ENCODE results near the gene RAB3C.
"Not testable (repeated sequence)": the region's sequence is repeated elsewhere in the genome, so short reads cannot be mapped to it uniquely, and the experiment has no call there.

RAB3C gene

DNA sequence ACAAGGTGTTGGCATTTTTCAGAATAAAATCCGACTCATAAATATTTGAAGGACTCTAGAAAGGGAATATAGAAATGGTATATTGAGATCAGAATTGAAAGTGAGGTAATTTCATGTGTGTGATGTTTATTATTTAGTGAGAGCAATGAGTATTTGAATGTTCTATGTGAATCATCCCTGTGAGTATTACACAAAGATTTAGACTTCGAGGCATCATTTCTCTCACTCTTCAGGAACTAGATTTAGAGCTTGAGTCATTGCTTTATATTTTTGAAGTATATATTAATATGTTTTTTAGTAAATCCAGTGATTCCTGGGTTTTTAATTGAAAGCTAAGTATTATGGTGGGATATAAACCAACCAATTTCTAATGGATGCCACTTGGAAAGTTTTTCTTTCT lies 91.2 kb downstream of the RAB3C start:
- DNase-seq (ENCODE audit: low read depth in 1 of 2, low spot score in 1 of 2): no peak

DNA sequence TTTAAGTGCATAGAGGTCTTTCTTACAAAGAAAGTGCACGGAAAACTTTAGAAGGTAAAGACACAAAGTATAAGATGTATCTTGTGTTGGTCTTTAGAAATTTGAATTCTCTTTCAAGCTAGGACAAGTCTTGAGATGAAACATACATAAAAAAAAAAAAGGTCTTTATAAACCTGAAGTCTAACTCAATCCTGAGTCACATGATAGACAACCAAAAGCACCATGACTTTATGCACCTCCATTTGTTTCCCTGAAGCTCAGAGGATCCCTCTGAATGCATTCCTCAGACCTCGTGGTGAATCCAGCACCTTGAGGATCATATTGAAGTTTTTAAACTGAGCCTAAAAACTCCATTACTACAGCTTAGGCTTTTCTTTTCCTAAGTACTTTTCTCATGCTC lies 91.8 kb downstream of the RAB3C start:
- no peak for DNase-seq (ENCODE audit: low read depth in 1 of 2, low spot score in 1 of 2)

DNA sequence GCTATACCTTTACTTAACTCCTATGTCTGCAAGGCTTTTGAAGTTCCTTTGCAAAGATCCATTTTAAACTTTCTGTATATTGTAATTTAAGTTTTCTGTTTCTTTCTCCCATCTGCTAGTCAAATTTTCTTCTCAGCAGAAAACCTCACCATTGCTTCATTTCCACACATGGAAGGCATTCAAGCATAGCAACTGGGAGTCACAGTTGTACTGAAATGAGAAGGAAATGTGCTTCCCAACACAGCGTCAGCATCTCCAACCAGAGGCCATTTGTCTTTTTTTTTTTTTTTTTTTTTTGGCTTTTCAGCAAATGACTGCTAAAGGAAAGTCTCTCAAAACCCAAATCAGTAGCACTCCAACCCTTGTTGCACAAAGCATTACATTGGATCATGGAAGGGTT lies 92.5 kb downstream of the RAB3C start:
- no peak for DNase-seq (ENCODE audit: low read depth in 1 of 2, low spot score in 1 of 2)

DNA sequence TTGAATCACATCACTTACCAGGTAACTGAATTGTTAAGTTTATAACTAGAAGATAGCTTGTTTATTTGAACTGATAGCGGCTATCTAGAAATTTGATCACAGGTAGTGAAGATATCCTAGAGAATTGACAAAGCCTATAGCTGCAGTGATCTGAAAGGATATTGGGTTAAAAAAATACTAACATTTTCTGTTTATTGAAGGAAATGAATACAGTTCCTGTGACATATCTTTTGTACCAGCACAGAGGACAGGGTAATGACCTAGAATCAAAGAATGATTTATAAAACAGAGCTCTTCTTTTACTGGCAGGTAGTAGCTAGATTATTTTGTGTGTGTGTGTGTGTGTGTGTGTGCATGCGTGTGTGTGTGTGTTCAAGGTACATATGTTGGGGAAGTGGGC lies 94.8 kb downstream of the RAB3C start:
- DNase-seq (ENCODE audit: low read depth in 1 of 2, low spot score in 1 of 2): no peak

DNA sequence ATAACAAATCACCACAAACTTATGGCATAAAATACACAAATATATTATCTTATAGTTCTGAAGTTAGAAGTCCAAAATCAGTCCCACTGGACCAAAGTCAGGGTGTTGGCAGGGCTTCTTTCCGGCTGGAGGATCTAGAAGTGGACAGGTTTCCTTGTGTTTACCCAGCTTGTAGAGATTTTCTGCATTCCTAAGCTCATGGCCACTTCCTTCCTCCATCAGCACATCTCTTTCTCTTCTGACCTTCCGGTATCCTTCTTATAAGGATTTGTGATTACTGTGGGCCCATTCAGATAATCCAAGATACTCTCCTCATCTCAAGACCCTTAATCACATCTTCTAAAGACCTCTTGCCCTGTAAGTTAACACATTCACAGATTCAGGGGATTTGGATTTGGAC lies 97.6 kb downstream of the RAB3C start:
- DNase-seq (ENCODE audit: low read depth in 1 of 2, low spot score in 1 of 2): no peak

DNA sequence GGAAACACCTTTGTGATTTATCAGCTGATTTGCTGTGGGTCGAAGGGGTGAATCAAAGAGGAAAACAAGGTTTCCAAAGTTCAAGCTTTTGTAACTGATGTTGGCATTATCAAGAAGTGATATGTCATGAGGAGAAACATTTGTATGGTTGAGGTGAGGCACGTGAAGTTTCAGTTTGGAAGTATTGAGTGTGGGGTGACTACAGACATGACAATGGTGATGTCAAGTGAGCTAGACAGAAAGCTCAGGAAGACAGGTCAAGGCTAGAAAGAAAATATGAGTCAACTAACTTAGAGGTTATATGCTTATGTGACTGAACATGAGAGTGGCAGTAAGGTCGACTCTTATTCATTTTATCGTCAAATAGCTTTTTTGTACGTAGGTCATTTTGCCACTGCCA lies 99.1 kb downstream of the RAB3C start:
- DNase-seq (ENCODE audit: low read depth in 1 of 2, low spot score in 1 of 2): no peak

DNA sequence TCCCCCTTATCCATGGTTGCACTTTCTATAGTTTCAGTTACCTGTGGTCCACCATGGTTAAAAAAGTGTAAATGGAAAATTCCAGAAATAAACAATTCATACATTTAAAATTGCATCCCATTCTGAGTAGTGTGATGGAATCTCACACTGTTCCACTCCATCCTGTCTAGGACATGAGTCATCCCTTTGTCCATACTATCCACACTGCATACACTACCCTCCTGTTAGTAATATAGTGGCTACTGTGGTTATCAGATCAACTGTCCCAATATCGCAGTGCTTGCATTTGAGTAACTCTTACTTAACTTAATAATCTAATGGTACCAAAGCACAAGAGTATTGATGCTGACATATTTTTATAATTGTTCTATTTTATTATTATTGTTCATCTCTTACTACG lies 100.7 kb downstream of the RAB3C start:
- no peak for DNase-seq (ENCODE audit: low read depth in 1 of 2, low spot score in 1 of 2)

DNA sequence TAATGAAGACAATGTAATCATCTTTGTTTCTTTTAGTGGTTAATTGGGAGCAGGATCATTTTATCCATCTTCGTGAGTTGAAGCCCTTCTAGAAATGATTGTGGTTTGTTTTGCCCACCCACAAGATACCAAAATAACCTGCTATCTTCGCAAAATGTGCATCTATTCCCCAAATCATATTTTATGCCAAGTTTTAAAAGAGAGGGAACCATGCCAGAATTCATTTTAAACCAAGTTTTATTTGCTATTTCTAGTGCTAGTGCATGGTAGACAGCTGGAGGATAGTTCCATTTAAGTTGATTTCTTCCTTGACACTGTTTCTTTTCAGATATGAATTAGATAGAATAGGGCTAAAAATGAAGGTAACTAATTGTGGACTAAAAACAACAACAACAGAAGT lies 104.2 kb downstream of the RAB3C start:
- no peak for DNase-seq (ENCODE audit: low read depth in 1 of 2, low spot score in 1 of 2)

DNA sequence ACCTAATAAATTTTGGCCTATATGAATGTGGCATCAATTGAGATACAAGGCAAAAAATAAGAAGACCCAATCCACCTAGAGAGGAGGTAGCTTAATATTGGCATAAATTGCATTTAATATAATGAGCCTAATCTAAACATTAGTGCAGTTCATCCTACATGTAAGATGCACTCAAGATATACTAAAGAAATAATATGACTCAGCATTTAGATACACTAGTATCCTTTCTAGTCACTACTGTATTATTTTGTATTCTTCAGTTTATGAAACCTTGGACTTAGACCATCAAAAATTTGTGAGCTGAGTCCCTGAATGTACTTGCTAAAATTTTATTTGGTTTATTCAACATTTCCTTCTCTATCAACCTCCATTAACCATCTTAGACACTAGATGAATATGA lies 104.7 kb downstream of the RAB3C start:
- DNase-seq (ENCODE audit: low read depth in 1 of 2, low spot score in 1 of 2): no peak

DNA sequence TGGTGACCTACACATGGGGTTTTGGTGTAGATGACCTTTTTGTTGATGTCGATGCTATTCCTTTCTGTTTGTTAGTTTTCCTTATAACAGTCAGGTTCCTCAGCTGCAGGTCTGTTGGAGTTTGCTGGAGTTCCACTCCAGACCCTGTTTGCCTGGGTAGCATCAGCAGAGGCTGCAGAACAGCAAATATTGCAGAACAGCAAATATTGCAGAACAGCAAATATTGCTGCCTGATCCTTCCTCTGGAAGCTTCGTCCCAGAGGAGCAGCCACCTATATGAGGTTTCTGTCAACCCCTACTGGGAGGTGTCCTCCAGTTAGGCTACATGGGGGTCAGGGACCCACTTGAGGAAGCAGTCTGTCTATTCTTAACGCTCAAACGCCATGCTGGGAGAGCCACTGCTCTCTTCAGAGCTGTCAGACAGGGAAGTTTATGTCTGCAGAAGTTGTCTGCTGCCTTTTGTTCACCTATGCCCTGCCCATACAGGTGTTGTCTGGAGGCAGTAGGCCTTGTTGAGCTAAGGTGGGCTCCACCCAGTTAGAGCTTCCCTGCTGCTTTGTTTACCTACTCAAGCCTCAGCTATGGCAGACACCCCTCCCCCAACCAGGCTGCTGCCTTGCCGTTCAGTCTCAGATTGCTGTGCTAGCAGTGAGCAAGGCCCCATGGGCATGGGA lies 116.3 kb downstream of the RAB3C start:
- not testable (repeated sequence) for DNase-seq (ENCODE audit: low read depth in 1 of 2, low spot score in 1 of 2)

DNA sequence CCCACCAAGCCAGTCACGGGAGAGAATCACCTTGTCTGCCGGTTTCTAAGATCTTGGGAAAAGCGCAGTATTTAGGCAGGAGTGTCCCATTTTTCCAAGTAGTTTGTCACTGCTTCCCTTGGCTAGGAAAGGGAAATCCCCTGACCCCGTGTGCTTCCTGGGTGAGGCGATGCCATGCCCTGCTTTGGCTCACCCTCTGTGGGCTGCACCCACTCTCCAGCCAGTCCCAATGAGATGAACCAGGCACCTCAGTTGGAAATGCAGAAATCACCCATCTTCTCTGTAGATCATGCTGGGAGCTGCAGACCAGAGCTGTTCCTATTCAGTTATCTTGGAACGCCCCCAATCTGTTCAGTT lies 116.9 kb downstream of the RAB3C start:
- no peak for DNase-seq (ENCODE audit: low read depth in 1 of 2, low spot score in 1 of 2)

DNA sequence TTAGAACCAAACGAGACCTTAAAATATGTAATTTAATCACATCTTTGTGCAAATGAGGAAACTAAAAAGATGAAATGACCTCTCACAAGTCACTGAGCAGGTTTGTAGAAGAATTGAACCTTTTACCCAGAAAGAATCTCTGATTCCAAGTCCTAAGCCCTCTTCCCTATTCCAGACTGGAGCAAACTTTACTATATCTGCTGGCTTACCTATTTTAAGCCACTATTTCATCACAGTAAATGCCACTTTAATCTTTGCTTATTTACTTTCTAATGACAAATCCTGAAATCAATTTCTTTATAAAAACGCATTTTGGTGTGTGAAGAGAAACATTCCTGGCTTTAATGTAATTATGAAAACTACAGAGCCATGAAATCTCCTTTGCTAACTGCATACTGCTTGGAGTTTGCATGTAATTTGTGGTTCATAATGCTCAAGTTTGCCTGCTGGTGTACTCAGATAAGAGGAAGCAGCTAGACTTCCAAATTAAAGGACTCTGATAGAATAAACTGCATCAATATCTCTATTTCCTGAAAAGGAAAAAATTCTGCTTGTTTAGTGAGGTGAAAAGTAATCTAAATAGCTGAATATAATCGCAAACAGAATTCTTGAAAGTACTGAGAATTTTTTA lies 121.2 kb downstream of the RAB3C start:
- DNase-seq (ENCODE audit: low read depth in 1 of 2, low spot score in 1 of 2): no peak

DNA sequence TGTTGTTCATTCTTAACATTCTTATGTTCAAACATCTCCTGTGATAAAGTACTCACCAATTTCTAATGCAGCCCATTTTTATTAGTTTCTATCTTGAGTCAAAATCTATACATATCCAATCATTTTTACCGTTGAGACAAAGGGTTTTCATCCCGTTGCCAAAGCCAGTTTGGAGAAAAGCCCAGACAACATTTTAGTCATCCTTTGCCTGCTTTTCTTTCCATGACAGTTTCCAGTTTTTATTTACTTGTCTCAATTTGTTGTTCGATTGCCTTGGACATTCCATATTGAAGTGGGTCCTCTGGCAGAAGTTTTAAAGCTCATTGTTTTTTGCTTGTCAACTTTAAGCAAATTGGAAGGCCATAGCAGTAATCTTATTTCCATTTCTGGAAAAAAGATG lies 123.9 kb downstream of the RAB3C start:
- DNase-seq (ENCODE audit: low read depth in 1 of 2, low spot score in 1 of 2): no peak

DNA sequence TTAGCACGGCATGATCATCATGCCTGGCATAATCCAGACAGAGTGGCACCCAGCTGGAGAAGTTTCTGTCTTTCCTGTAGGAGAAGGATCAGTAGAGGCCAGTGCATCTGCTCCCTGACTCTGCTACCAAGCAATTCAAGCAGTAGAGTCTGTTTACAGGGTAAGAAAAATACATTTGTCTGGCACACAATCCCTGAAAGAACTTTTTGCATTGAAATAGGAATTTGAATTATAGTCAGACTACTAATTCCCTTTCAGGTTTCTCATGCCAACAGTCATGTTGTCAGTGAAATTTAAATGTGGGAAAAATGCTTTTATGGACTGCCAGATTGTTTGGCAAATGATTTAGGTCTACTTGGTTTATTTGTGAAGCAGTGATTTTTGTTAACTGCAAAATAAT lies 125.6 kb downstream of the RAB3C start:
- DNase-seq (ENCODE audit: low read depth in 1 of 2, low spot score in 1 of 2): no peak

DNA sequence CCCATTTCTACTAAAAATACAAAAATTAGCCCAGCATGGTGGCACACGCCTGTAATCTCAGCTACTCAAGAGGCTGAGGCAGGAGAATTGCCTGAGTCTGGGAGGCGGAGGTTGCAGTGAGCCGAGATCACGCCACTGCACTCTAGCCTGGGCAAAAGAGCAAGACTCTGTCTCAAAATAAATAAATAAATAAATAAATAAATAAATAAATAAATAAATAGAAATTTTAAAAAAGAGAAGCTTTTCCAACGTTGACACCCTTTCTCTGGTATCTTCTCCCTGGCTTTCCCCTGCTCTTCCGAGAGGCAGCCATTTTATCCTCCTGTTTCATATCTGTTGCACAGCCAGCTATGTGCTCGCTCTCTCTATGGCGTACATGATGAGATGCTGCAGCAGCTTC lies 127.5 kb downstream of the RAB3C start:
- DNase-seq (ENCODE audit: low read depth in 1 of 2, low spot score in 1 of 2): not testable (repeated sequence)

DNA sequence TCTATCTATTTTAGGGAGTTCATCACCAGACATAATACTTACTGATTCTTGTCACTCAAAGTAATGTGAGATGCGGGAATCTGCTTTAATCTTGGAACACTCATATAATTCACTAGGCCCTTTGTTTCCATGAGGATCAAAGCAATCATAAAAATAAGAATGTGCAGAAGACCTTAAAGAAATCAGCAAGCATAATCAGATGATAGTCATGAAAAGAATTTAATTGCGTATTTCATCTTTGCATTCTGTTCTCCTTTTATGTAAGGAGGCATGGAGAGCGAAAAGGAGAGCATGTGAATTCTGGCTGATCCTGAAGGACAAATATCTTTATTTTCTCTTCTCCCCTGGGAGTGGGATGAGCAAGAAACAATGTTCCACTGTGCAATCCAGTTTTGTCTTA lies 128.0 kb downstream of the RAB3C start:
- DNase-seq (ENCODE audit: low read depth in 1 of 2, low spot score in 1 of 2): no peak

DNA sequence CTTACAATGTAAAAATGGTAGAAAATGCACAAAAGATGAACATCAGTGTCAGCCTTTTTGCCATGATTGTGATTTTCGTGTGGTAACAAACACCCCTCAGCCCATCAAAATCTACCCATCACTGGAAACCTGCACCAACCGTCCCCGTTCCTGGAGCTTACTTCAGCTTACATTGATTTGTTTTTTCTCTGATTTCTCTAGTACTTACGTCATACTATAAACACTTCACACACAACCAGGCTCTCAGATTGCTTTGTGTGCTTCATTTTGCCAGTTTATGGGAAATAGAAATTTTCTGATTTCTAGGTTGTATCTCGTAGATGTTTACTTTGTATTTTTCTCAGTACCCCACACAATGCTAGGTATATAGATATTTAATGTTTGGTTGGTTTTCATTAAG lies 129.1 kb downstream of the RAB3C start:
- DNase-seq (ENCODE audit: low read depth in 1 of 2, low spot score in 1 of 2): no peak

DNA sequence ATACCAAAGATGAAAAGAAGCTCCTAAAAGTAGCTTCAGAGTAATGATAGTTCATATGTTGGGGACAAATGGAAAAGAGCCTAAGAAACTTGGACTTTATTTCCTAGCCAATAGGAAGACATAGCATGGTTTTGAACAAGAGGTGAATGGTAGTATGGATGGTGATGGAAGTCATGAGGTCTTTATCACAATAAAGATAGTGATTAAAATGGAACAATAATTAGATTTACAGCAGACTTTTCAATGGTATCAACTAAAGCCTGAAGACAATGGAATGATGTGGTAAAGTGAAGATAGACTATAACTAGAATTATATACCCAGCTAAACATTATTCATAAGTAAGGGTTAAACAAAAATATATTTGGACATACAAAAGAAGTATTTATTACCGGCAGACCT lies 131.2 kb downstream of the RAB3C start:
- no peak for DNase-seq (ENCODE audit: low read depth in 1 of 2, low spot score in 1 of 2)

DNA sequence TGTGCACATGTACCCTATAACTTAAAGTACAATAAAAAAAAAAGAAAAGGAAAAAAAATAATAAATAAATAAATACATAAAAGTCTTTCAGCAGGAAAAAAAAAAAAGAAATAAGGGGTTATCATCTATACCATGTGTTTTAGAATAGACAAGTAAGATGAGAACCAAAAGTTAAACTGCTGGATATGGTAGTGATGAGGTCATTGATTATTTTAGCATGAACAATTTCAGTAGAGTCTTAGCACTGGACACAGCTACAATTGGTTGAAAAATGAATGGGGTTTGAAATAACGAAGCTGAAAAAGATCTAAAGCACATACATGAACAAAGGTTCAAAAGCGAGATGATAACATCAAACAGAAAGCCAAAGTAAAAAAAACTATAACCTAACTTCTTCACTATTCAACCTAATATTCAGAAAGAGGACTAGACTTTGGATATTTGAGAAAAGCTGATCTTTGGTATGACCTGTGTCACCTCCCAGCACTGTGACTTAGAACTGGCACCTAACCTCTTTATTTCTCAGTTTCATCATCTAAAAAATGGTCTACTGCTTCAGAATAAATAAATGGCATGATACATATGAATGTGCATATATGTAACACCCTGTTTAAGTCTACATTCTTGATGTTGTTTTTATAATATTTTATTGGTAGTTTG lies 133.3 kb downstream of the RAB3C start:
- DNase-seq (ENCODE audit: low read depth in 1 of 2, low spot score in 1 of 2): no peak

DNA sequence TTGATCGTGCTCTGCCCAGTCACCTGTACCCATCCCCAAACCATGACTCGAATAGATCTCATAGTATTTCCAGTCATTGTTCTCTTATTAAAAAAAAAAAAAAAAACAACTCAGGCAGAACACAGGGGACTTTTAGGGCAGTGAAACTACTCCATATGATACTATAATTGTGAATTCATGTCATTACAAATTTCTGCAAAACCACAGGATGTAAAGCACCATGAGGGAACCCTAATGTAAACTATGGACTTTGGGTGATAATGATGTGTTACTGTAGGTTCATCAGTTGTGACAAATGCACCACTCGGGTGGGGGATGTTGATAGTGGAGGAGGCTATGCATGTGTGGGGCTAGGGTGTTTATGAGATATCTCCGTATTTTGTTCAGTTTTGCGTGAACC lies 133.8 kb downstream of the RAB3C start:
- no peak for DNase-seq (ENCODE audit: low read depth in 1 of 2, low spot score in 1 of 2)

DNA sequence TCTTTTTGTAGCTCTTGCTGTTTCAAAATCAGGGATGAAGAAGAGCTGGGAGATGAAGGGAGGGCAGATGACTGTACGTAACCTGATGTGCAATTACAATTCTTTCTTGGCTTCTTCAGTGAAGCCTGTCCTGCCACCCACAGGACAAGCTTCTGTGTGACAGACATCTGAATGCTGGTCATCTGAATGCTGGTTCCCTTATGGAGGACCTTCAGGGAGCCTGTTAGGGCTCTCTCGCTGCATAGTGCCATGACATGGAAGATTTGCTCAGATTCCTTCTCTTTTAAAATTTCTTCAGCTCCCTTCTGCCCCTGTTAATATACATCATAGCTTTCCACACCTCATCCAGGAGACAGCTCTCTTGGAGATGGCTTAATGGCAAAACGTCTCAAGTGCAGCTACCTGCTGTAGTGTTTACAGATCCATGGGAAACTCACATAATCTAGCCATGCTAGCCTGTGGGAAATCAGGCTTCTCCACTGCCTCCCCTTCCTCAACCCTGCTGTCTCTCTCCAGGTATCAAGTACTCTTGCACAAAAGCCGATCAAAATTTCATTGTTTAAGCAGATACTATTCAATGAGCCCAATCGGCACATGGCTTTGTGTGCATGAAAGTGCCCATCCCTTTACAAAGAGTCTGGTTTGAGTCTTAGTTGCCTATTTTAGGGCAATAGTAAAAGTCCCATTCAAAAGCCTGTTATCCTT lies 134.6 kb downstream of the RAB3C start:
- DNase-seq (ENCODE audit: low read depth in 1 of 2, low spot score in 1 of 2): no peak

DNA sequence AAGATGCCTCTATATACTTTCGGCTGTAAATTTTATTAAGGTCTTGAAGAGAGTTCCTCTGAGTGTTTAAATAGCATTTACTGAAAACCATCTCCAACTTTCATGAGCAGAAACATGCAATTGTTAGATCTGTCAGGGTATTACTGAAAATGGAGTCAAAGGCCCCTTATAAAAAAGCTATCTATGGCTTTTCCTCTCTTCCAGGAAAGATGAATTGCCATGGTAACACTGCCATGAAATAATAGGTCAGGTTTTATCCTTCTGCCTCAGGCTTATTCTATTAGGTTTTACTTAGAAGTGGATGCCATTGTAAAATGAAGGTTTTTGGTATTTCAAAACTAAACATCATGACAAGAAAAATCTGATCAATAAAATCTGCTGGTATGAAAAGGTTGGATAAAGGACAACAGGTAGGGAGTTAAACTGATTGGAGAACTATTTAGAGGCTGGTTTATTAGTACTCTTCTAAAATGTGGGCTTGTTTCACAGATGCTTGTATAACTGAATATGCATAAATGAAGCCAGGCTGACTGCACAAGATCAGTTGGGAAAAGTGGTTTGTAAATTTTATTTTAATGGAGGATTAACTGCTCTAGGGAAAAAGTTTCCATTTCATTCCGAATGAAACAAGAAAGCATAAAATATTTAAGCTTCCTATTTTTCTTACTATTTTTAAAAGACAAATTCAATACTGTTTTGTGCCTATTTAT lies 135.5 kb downstream of the RAB3C start:
- no peak for DNase-seq (ENCODE audit: low read depth in 1 of 2, low spot score in 1 of 2)

All from stimulated activated CD4-positive, alpha-beta T cell treated with anti-CD3 and anti-CD28 coated beads, Interleukin-15, amount 100 ng/mL, for 1 hour (primary cell).